GM12878 (cell line): ENCODE measurements around the gene GOSR2. TPM values are rescaled to one million over a fixed set of nuclear protein-coding genes. Genes with fewer than 3 reads are reported as not detected.
"Not testable (repeated sequence)": the region's sequence is repeated elsewhere in the genome, so short reads cannot be mapped to it uniquely, and the experiment has no call there.

ENCODE experiments used
- ATAC-seq: fragments of 200-7000 bp; cut with Tn5 transposase; 3 replicates; pipeline ENCODE4 v1.9.1; 2020; ENCODE audit warnings: mild to moderate bottlenecking, moderate library complexity
- BruUV-seq: library from RNA; stranded (reverse); fragments of 400-500 nt; replicated peaks from 2 replicates; lab custom pipeline; 2021; lab: Mats Ljungman, UMichigan
- CTCF ChIA-PET: fragments of 300-600 bp; sonication (Branson Sonifier 250); formaldehyde crosslinking; extraction: SDS; loops from one replicate; lab custom pipeline; 2021; ENCODE audit warnings: inconsistent platforms; lab: Yijun Ruan, JAX
- POLR2A ChIA-PET: fragments of 350-600 bp; formaldehyde crosslinking; extraction: SDS; loops from one replicate; lab custom pipeline; 2021; ENCODE audit warnings: inconsistent platforms; lab: Charles Lee
- RAD21 ChIA-PET: fragments of 300-600 bp; sonication (Branson Sonifier 250); formaldehyde crosslinking; loops from one replicate; lab custom pipeline; 2023; ENCODE audit warnings: antibody characterized with exemption; ENCODE audit not compliant: unreplicated experiment; lab: Charles Lee
- SMC1A ChIA-PET: fragments of 300-600 bp; sonication (Branson Sonifier 250); formaldehyde crosslinking; loops from one replicate; lab custom pipeline; 2023; ENCODE audit not compliant: unreplicated experiment, uncharacterized antibody; lab: Charles Lee
- DNase-seq: peaks from one replicate; pipeline ENCODE4 v3.0.0-alpha.2; 2011; ENCODE audit warnings: low read depth, low spot score
- FAIRE-seq: peaks from 3 replicates; lab custom pipeline; 2011; peaks lifted over from hg19 to GRCh38; lab: Jason Lieb, UNC
- H2AFZ ChIP-seq: 2 replicates; pipeline ENCODE4 v1.6.0; 2011; ENCODE audit warnings: low read depth, low read length, control low read depth; ENCODE audit not compliant: control insufficient read depth
- H3K27ac ChIP-seq: 2 replicates; pipeline ENCODE4 v1.5.1; 2011; ENCODE audit warnings: control low read depth; ENCODE audit not compliant: control insufficient read depth, insufficient read depth
- H3K27me3 ChIP-seq, 2 experiments: replicated peaks in 1 of 2; 2 replicates each; pipeline versions ENCODE4 v1.6.0 to v1.6.1; 2011; ENCODE audit warnings: low read length in 1 of 2; ENCODE audit not compliant: control insufficient read depth in 2 of 2, insufficient read depth in 2 of 2
- H3K36me3 ChIP-seq, 2 experiments: 2 replicates each; pipeline ENCODE4 v1.5.1; 2011; ENCODE audit warnings: low read length in 1 of 2; ENCODE audit not compliant: control insufficient read depth in 2 of 2, insufficient read depth in 2 of 2
- H3K4me1 ChIP-seq: 2 replicates; pipeline ENCODE4 v1.6.1; 2011; ENCODE audit warnings: mild to moderate bottlenecking, low read length, moderate library complexity, mixed read lengths; ENCODE audit not compliant: control insufficient read depth, insufficient read depth
- H3K4me2 ChIP-seq: 2 replicates; pipeline ENCODE4 v1.6.0; 2011; ENCODE audit warnings: control low read depth; ENCODE audit not compliant: control insufficient read depth, insufficient read depth
- H3K4me3 ChIP-seq: fragments of 200-600 bp; sonication (generic); 2 replicates; pipeline ENCODE4 v1.5.1; 2016
- H3K79me2 ChIP-seq: 2 replicates; pipeline ENCODE4 v1.6.0; 2011; ENCODE audit warnings: low read length; ENCODE audit not compliant: control insufficient read depth, insufficient read depth
- H3K9ac ChIP-seq: 2 replicates; pipeline ENCODE4 v1.8.0; 2011; ENCODE audit warnings: low read length, control low read depth, mixed read lengths; ENCODE audit not compliant: control insufficient read depth, insufficient read depth
- H3K9me3 ChIP-seq: replicated peaks from 3 replicates; pipeline ENCODE4 v1.5.1; 2011; ENCODE audit warnings: mild to moderate bottlenecking, low read length; ENCODE audit not compliant: control insufficient read depth, insufficient read depth
- H4K20me1 ChIP-seq: 2 replicates; pipeline ENCODE4 v1.6.0; 2011; ENCODE audit not compliant: control insufficient read depth, insufficient read depth
- FOXM1 ChIP-seq: IDR thresholded peaks from 2 replicates; pipeline ENCODE4 v1.6.1; 2012; ENCODE audit warnings: low read depth, mild to moderate bottlenecking, inconsistent platforms, low read length, moderate library complexity
- HDAC2 ChIP-seq: fragments of 200-600 bp; sonication (generic); IDR thresholded peaks from 2 replicates; pipeline ENCODE4 v1.6.1; 2017
- HDAC6 ChIP-seq: fragments of 200-600 bp; sonication (generic); IDR thresholded peaks from one replicate; pipeline ENCODE4 v1.8.0; 2017; ENCODE audit warnings: antibody characterized with exemption; ENCODE audit not compliant: unreplicated experiment
- NRF1 ChIP-seq: conservative IDR thresholded peaks from 2 replicates; pipeline ENCODE4 v1.6.1; 2011; ENCODE audit warnings: mild to moderate bottlenecking, low read depth, low read length, improper control_type of control experiment
- WGBS: methylation state at CpG from one replicate; pipeline ENCODE4 v1.1.6; 2016; ENCODE audit warnings: low lambda C conversion rate; ENCODE audit not compliant: insufficient replicate concordance, insufficient coverage; ENCODE audit errors: missing lambda C conversion rate; 5-methylcytosine and 5-hydroxymethylcytosine counted together
- in situ Hi-C: fragments of 300-500 bp; cut with MboI; formaldehyde crosslinking; loops from 9 replicates; pipeline ENCODE4 v1.14.3; 2018; ENCODE audit warnings: mixed read lengths
- intact Hi-C: fragments of 100-400 bp; cut with micrococcal nuclease; formaldehyde crosslinking; loops from one replicate; pipeline ENCODE4 v1.14.2; 2022; ENCODE audit not compliant: unreplicated experiment
- polyA plus RNA-seq, 11 experiments: library from polyadenylated mRNA; depleted of rRNA in 4 of 11; unstranded in 6 of 11; stranded (reverse) in 5 of 11; fragments of >200 nt; fragmentation: Nextera tagmentation in 4 of 11; fragmentation: Illumina TruSeq in 1 of 11; extraction: Ambion mirVana in 4 of 11; extraction: Trizol in 1 of 11; gene quantifications; 1 replicate in 1 of 11; 2 replicates in 10 of 11; pipeline versions ENCODE4 v1.2.1 to v1.2.3, GENCODE V29; 2011 to 2016; ENCODE audit warnings: inconsistent platforms in 2 of 11, missing spikeins in 2 of 11, low read depth in 1 of 11
- total RNA-seq, 4 experiments: library from RNA; depleted of rRNA in 3 of 4; stranded (reverse); fragments of >200 nt in 3 of 4; fragmentation: Illumina TruSeq in 1 of 4; extraction: Trizol in 1 of 4; gene quantifications; 2 replicates each; pipeline versions ENCODE4 v1.2.1 to v1.2.3, GENCODE V29; 2013 to 2021
- TF ChIP-seq, protein P1 (sequence below): fragments of 450-650 bp; conservative IDR thresholded peaks from 2 replicates; pipeline ENCODE4 v1.6.1; 2017; ENCODE audit warnings: mild to moderate bottlenecking, moderate library complexity

GOSR2 gene
- total and polyA plus RNA-seq, 10 of the 15 experiments (the other 5 are each of a cell fraction or from before 2014, with no cell fraction given) = 30.1 to 64.5 (median 47.0) TPM

DNA sequence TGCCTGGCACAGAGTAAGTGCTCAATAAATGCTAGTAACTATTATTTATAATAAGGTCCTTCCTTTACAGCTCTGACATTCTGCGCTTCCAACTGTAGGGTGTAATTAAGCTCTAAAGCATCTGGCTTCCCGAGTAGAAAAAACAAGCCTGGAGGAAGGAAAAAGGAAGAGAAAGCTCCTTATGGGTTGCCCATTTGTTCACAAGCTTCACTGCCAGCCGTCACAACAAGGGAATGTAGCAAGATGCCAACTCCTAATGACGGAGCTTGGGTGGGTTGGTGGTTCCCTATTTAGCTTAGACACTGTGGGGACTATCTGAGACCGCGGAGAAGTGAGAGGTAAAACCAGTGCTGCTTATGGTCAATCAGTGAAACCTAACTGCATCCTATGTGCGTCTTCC, 63.4 kb downstream of the GOSR2 start (continued):
- TF ChIP-seq, protein P1, sequence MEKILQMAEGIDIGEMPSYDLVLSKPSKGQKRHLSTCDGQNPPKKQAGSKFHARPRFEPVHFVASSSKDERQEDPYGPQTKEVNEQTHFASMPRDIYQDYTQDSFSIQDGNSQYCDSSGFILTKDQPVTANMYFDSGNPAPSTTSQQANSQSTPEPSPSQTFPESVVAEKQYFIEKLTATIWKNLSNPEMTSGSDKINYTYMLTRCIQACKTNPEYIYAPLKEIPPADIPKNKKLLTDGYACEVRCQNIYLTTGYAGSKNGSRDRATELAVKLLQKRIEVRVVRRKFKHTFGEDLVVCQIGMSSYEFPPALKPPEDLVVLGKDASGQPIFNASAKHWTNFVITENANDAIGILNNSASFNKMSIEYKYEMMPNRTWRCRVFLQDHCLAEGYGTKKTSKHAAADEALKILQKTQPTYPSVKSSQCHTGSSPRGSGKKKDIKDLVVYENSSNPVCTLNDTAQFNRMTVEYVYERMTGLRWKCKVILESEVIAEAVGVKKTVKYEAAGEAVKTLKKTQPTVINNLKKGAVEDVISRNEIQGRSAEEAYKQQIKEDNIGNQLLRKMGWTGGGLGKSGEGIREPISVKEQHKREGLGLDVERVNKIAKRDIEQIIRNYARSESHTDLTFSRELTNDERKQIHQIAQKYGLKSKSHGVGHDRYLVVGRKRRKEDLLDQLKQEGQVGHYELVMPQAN = no peak
- TF ChIP-seq NRF1 (no peak), HDAC6 (no peak), FOXM1 (no peak), HDAC2 (no peak)

- H3K9ac ChIP-seq, H3K27ac ChIP-seq, intact Hi-C loops, SMC1A ChIA-PET, in situ Hi-C loops, H2AFZ ChIP-seq, FAIRE-seq, BruUV-seq, CTCF ChIA-PET, H3K4me1 ChIP-seq, H3K79me2 ChIP-seq, H3K36me3 ChIP-seq, H3K4me3 ChIP-seq, H3K27me3 ChIP-seq, RAD21 ChIA-PET, DNase-seq, H4K20me1 ChIP-seq, ATAC-seq, H3K9me3 ChIP-seq, POLR2A ChIA-PET, H3K4me2 ChIP-seq: not testable (repeated sequence)
- WGBS = 51% methylated on average over 5 of the region's 5 CpGs
These were observed 65.0 kb downstream of the GOSR2 start for GRCh38 chr17:46987927-46988326.
